HepG2 (cell line): ENCODE measurements around the gene CTSW. TPM values are rescaled to one million over a fixed set of nuclear protein-coding genes. Genes with fewer than 3 reads are reported as not detected.

ENCODE experiments used
- AHDC1 ChIP-seq: sonication (generic); formaldehyde crosslinking; IDR thresholded peaks from 2 replicates; pipeline ENCODE4 v1.5.1; 2020; ENCODE audit warnings: mild to moderate bottlenecking, missing genetic modification reagents, borderline replicate concordance
- ATF5 ChIP-seq: sonication (generic); formaldehyde crosslinking; IDR thresholded peaks from 2 replicates; pipeline ENCODE4 v1.4.0; 2020; ENCODE audit warnings: mild to moderate bottlenecking, low read depth, missing genetic modification reagents
- EED ChIP-seq: sonication (generic); formaldehyde crosslinking; IDR thresholded peaks from 2 replicates; pipeline ENCODE4 v1.5.0; 2020; ENCODE audit warnings: mild to moderate bottlenecking, missing genetic modification reagents
- ELF1 ChIP-seq: sonication (generic); formaldehyde crosslinking; IDR thresholded peaks from 2 replicates; pipeline ENCODE4 v1.4.0; 2020; ENCODE audit warnings: missing genetic modification reagents
- IRF2 ChIP-seq: IDR thresholded peaks from 2 replicates; pipeline ENCODE4 v1.6.1; 2018; ENCODE audit warnings: missing genetic modification reagents, missing compliant biosample characterization
- ZBTB46 ChIP-seq: sonication (generic); formaldehyde crosslinking; IDR thresholded peaks from 2 replicates; pipeline ENCODE4 v1.4.0; 2020; ENCODE audit warnings: mild to moderate bottlenecking, missing genetic modification reagents, borderline replicate concordance
- ZNF33A ChIP-seq: sonication (generic); formaldehyde crosslinking; IDR thresholded peaks from 2 replicates; pipeline ENCODE4 v1.5.1; 2020; ENCODE audit warnings: missing genetic modification reagents, mild to moderate bottlenecking, moderate library complexity, borderline replicate concordance
- ZNF616 ChIP-seq: sonication (generic); formaldehyde crosslinking; IDR thresholded peaks from 2 replicates; pipeline ENCODE4 v1.5.0; 2020; ENCODE audit warnings: low read depth, mild to moderate bottlenecking, missing genetic modification reagents
- ZNF720 ChIP-seq: sonication (generic); formaldehyde crosslinking; IDR thresholded peaks from 2 replicates; pipeline ENCODE4 v1.4.0; 2020; ENCODE audit warnings: missing genetic modification reagents
- polyA plus RNA-seq, 8 experiments: library from polyadenylated mRNA; depleted of rRNA in 3 of 8; stranded (reverse) in 7 of 8; unstranded in 1 of 8; fragments of >200 nt; fragmentation: Illumina TruSeq in 4 of 8; extraction: Trizol in 4 of 8; gene quantifications; 2 replicates each; pipeline versions ENCODE4 v1.2.1 to v1.2.3, GENCODE V29; 2011 to 2016; ENCODE audit warnings: low read depth in 4 of 8, missing spikeins in 1 of 8, mixed read lengths in 1 of 8; ENCODE audit not compliant: insufficient read depth in 1 of 8
- total RNA-seq, 5 experiments: library from RNA; depleted of rRNA; stranded (reverse); fragments of >200 nt; fragmentation: Illumina TruSeq; extraction: Trizol; gene quantifications; 2 replicates each; pipeline ENCODE4 v1.2.3, GENCODE V29; 2016; ENCODE audit warnings: low read depth in 1 of 5
- TF ChIP-seq, protein P1 (sequence below): sonication (generic); formaldehyde crosslinking; IDR thresholded peaks from 2 replicates; pipeline ENCODE4 v1.4.0; 2020; ENCODE audit warnings: missing genetic modification reagents
- TF ChIP-seq, protein P2 (sequence below): sonication (generic); formaldehyde crosslinking; IDR thresholded peaks from 2 replicates; pipeline ENCODE4 v1.4.0; 2020; ENCODE audit warnings: mild to moderate bottlenecking, missing genetic modification reagents

The CTSW gene
- total and polyA plus RNA-seq, 2 of the 13 experiments (the other 11 are each of a cell fraction or from before 2014, with no cell fraction given), result 0.09 TPM; not detected in 1

DNA sequence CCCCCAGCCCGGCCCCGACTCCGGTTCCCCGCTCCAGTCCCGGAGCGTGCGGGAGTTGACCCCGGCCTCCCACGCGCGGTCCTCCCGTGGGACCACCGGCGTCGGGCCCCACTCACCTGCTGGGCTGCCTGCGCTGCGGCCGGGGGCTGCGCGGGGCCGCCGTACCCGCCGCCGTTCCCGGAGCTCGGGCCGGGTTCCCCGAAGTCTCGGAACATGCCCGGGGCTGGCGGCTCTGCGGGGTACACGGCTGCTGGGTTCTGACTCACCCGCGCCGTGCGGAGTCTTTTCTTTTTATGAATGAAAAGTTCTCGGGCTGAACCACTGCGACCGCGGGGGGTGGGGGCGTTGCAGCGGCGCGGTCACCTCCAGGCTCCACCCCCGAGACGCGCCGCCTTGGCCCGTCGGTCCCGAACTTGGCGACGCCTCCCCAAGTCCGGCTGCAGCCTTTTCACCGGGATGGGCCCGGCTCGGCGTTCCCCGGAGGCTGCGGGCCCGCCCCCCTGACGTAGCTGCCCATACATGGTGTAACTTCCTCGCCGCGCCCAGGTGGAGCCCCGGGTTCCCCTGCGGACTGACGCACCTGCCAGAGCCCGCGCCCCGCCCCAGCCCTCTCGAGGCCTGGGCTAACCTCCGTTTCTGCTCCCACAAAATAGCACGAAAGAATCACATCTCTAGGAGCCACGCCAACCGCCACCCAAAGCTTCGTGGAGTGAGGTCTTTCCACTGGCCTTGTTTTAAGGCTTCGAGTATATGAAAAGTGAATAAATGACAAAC, 20.7 kb downstream of the CTSW start, which contains the start of gene FOSL1 (continued):
- no peak for TF ChIP-seq ZBTB46
- TF ChIP-seq ELF1 (CRISPR knock-in tag), result peak; percentile 20; the same call in 1 of the 2 replicates
- TF ChIP-seq EED (CRISPR knock-in tag), result no peak
- no peak for TF ChIP-seq ATF5 (CRISPR knock-in tag)
- TF ChIP-seq AHDC1 (CRISPR knock-in tag), result no peak
- TF ChIP-seq, protein P1, sequence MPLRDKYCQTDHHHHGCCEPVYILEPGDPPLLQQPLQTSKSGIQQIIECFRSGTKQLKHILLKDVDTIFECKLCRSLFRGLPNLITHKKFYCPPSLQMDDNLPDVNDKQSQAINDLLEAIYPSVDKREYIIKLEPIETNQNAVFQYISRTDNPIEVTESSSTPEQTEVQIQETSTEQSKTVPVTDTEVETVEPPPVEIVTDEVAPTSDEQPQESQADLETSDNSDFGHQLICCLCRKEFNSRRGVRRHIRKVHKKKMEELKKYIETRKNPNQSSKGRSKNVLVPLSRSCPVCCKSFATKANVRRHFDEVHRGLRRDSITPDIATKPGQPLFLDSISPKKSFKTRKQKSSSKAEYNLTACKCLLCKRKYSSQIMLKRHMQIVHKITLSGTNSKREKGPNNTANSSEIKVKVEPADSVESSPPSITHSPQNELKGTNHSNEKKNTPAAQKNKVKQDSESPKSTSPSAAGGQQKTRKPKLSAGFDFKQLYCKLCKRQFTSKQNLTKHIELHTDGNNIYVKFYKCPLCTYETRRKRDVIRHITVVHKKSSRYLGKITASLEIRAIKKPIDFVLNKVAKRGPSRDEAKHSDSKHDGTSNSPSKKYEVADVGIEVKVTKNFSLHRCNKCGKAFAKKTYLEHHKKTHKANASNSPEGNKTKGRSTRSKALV (CRISPR knock-in tag), result no peak
- TF ChIP-seq ZNF33A (CRISPR knock-in tag), result no peak
- TF ChIP-seq ZNF616 (CRISPR knock-in tag), result no peak
- TF ChIP-seq, protein P2, sequence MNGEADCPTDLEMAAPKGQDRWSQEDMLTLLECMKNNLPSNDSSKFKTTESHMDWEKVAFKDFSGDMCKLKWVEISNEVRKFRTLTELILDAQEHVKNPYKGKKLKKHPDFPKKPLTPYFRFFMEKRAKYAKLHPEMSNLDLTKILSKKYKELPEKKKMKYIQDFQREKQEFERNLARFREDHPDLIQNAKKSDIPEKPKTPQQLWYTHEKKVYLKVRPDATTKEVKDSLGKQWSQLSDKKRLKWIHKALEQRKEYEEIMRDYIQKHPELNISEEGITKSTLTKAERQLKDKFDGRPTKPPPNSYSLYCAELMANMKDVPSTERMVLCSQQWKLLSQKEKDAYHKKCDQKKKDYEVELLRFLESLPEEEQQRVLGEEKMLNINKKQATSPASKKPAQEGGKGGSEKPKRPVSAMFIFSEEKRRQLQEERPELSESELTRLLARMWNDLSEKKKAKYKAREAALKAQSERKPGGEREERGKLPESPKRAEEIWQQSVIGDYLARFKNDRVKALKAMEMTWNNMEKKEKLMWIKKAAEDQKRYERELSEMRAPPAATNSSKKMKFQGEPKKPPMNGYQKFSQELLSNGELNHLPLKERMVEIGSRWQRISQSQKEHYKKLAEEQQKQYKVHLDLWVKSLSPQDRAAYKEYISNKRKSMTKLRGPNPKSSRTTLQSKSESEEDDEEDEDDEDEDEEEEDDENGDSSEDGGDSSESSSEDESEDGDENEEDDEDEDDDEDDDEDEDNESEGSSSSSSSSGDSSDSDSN (CRISPR knock-in tag), result peak; percentile 50
- TF ChIP-seq ZNF720 (CRISPR knock-in tag), result no peak
- peak; percentile 28; the same call in 1 of the 2 replicates for TF ChIP-seq IRF2 (CRISPR knock-in tag)
